AML-193 (cell line): ENCODE data around the gene SMYD5.
"Not testable (repeated sequence)": the region's sequence is repeated elsewhere in the genome, so short reads cannot be mapped to it uniquely, and the experiment has no call there.

Source experiments
- DNase-seq, 2 experiments: peaks; one replicate each; lab custom pipeline; 2025; lab: John Stamatoyannopoulos, UW

Gene SMYD5

DNA sequence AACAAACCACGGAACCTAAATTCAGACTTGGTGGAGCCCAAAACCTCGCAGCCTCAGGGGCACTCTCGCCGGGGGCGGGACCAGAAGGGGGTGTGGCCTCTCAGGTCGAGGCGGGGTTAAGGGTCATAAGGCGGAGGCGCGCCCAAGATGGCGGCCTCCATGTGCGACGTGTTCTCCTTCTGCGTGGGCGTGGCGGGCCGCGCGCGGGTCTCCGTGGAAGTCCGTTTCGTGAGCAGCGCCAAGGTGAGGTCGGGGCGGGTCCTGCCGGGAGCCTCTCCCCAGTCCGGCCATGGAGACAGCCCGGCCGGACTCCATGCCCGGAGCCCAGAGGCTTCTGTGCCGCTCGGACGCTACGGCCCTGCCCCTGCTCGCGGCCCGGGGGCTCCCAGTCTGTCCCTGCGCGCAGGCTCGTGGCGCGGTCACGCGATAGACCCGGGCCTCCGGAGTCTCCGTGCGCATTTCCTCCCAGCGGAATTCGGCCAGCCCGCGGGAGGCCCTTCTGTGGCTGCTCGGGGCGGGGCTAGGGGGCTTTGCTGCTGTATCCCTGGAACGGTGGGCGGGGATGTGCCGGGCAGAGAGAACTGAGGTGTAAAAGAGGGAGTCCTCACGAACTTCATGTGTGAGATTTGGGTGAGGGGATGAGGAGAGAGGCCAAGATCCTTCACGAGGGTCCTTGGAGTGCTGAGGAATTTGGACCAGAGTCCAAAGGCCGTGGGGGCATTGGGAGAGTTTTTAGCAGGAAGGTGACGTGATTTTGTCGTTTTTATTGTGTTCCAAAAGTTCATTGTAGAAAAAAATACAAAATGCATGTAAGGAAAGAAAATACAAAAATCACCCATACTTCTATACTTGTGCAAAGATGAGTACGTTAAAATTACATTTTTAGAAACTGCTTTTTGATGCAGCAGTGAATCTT, at the start of gene SMYD5:
TSS of gene SMYD5 (plus strand) at position 126 of the 916 bp plus-strand sequence. CDS start at position 148, 22 bp downstream.
- peak; percentile 63 to 73 for DNase-seq

DNA sequence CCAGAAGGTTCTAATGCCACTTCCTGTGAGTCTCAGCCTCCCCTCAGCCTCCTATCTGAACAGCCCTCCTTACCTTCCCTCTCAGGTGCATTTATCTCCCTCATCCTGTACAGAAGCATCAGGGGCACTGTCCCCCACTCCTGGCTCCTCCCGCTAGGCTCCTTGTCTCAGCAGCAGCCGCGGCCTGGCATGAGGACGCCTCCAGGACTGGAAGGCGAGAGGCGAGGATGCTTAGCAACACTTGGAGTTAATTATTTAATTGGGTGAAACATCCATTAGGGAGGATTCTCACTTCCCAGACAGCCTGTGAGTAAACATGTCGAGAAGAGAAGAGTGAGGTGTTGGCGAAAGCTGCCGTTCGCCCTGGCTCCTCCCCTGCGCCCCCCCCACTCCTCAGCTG, 48.1 kb upstream of the SMYD5 start:
- DNase-seq = not testable (repeated sequence)

DNA sequence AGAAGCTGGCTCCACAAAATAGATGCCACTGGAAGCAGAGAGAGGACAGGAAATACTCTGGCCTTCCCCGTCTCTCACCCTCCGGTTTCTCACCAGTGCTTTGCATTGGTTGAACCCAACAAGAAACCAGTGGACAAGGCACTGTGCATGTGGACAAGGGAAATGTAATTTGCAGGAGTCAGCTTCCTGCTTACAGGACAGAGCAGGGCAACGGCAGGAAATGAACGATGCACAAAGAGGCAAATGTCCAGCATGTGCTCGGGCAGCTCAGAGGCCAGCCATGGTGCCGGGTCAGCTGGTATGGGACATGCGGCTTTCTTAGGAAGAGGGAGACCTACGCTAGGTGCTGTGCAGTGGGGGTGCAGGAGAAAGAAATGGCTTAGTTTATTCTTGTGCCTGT, 47.2 kb upstream of the SMYD5 start:
- not testable (repeated sequence) for DNase-seq

DNA sequence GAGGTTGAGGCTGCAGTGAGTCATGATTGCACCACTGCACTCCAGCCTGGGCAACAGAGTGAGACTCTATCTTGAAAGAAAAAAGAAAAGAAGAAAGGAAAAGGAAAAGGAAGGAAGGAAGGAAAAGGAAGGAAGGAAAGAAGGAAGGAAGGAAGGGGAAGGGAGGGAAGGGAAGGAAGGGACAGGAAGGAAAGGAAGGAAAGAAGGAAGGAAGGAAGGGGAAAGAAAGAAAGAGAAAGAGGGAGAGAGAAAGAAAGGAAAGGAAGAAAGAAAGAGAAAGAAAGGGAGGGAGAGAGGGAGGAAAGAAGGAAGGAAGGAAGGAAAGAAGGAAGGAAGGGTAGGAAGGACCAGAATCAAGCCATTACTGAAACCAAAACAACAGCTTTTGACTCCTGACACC, 45.7 kb upstream of the SMYD5 start:
- DNase-seq = not testable (repeated sequence)

DNA sequence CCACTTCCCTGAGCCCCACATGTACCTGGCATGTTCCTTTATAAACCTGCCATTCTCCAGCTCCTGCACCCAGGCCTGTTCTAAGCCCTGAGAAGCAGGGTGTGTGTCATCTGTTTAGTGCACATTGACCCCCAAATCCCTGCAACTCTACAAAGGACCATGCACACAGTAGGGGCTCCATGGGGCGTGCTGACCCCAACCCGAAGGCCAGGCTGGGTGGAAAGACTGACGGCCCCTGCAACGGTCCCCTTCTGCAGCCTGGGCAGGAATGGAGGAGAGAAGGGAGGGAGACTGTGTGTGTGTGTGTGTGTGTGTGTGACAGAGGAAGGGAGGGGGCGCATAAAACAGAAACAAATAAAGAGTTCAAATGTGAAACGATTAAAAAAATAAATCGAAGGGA, 43.7 kb upstream of the SMYD5 start:
- DNase-seq = not testable (repeated sequence)

DNA sequence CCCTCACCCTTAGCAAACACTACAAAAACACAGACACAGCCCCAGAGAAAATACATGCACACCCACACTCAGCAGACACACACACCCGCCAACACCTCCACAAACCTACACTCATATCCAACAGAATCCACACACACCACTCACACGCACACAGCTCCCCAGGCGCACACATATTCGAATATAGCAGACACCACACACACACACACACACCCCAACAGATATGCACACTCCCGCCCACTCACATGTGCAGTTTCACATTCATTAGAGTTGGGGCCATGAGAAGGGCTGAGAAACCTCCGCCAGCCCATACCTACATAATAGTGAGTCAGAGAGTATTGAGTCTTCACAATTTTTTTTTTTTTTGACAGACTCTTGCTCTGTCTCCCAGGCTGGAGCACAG, 41.1 kb upstream of the SMYD5 start:
- DNase-seq = no peak

DNA sequence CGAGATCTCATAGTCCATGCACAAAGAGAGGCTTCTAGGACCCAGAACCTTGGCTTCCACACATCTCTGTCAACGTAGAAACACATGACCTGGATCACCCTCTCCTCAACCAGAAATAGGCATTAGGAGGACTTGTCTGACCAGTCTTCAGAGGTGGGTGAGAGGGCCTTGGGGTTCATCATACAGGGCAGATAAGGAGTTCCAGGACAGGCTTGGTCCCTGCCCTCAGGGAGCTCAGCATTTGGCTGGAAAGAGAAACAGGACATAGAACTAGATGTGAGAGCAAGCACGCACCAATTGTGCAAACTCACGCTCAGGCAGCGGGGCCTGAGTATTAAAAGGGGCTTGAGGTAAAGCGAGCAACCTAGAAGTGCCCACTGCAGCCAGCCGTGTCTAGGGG, 40.3 kb upstream of the SMYD5 start:
- no peak for DNase-seq

DNA sequence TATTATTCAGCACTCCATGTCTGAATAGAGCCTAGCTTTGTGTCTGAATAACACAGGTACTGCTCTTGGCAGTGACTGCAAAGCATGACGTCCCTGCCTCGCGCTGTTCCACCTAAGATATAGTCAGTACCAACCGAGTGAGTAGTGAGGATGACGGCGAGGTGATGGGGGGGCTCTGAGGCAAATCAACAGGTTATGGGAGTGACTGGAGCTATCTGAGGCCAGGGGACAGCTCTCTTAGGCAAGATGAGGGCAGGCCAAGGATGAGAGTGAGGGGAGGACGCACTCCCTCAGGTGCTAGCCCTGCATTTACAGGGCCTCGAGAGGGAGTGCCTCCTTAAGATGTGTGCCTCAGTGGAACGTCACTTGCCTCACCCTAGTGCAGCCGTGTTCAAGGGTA, 39.8 kb upstream of the SMYD5 start:
- no peak for DNase-seq

DNA sequence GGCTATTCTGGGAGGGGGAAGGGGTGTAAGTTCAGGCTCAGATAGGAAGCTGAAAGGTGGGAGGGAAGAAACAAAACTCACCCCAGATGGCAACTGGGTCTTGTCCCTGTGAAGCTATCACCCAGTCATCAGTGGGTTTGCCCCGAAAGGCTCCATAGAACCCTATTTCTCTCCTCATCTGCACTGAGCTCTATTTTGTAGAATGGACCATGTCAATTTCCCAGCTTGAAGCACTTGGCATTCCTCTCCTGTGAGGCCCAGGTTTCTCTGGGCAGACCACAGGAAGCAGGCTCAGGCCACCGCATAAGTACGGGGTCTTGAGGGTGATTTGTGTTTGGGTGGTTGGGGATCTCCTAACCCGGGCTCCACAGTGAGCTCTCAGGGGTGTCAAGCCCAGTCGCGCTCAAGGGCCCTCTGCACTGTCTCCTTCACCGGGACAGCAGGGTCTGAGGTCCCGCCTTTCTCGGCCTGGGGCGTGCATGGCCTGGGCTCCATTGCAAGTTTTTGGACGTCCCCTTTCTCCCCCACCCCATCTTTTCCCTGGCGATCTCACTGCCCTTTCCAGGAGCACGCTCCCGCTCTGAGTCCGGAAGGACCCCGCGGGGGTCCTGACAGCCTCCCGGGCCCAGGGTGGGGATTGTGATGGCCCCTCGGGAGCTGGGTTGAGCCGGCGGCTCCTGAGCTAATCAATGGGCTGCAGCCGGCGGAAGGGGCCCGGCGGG, 38.9 kb upstream of the SMYD5 start:
- DNase-seq = no peak

DNA sequence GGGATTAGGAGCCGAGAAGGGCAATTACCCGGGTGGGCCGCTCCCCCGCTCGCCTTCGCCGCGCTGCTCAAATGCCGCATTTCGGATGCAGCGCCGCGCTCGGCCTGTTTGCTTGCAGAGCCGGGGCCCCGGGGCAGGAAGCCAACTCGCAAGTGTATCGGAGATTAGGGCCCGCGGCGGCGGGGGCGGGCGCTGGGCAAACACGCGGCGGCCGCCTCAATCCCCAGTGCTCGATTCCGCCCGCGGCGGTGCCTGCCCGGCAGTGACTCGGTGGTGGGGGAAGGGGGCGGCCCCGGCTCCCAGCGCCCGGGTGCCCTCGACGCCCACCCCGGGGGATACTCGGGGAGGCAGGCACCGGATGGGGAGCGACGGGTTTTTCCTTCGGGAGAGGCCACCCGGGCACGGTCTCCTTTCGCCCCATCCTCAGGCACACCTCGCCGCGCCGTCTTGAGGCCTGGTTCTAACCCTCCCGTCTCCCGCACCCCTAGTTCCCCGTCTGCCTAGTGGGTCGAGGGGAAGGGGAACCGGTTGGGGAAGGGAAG, 38.3 kb upstream of the SMYD5 start:
- peak; percentile 52 to 62 for DNase-seq

DNA sequence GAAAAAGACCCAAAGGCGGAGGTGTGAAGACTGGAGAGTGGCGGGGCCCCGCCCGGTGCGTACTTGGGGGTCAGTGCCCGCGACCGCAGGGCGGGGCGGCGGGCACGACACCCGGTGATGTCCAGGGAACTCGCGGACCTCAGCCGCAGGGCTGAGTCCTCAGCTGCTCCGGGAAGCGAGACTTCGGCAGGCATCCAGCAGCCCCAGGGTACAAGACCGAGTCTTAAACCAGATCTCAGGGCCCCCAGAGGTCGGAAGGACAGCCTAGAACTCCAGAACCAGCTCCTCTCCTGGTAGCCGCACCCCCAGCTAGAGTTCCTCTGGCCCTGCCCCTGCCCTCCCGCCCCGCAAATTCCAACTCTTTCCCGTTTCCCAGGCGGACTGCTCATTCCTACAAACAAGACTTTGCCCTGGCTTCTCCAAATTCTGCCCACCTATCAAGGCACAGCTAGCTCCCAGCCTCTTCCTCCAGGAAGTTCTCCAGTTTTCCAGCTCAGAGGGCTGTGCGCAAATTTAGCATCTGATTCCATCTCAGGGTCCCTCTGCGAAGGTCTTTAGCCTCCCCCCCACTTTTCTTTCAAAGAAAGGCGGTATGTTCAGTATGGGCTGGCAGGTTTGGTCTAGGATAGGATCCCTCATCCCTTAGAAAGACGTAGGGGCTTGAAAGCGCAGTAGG, 37.7 kb upstream of the SMYD5 start:
- no peak for DNase-seq

DNA sequence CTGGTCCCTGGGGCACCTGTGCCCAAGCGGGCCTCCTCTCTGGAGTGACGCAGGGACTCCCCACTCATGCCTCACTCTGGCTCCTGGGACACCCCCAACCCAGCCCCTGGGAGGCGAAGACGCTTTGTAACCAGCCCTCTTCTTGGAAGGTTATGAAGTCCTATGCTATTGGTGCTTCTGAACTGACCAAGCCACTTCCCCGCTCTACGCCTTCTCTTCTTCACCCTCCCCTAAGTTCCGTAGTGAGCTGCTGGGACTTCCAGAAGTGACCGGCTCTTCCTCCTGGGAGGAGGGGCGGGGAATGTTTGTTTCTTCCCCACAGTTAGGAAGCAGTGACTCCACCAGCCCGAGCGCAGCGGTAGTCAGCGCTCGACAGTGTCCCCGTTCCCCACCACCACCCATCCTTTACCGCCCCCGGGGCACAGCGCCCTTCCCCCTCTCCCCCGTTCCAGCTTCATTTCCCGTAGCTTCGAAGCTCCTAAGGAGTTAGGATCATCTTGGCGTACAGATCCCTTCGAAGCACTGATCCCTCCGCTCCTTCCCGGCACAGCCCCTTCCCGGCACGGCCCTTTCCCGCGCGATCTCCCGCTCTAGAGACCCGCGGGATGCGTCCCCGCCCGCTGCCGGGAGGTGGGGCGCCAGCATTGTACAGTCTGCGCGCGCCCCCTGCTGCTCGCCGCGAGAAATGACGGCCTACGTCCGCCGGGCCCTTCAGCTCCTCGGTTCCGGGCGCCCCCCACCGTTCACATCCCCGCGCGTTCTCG, 37.0 kb upstream of the SMYD5 start:
- DNase-seq = peak; percentile 78 to 81

DNA sequence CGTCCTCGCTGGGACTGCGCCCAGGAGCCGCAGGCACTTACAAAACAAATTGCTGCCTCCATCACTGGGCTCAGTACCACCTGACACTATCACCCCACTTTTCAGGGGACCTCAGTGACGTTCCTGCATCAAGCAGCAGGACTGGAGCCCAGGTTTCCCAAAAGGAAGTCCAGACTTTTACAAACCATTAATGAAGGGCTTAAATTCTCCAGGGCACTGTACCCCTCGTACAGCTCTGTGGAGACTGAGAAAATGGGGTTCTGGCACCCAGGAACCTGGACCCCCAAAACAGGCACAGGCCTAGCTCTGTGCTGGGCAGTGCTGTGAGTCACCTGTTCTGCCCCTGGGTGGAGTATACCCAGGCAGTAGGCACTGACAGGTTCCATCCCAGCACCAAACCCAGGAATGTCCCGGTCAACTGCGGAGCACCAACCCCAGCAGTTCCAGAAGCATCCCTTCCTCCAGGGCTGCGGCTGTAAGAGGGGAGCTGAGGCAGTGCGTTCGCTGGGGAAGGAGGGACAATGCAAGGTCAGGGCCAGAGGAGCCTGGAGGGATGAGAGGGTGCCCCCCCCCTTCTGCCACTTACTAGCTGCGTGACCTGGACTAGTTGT, 36.3 kb upstream of the SMYD5 start:
- DNase-seq = no peak

DNA sequence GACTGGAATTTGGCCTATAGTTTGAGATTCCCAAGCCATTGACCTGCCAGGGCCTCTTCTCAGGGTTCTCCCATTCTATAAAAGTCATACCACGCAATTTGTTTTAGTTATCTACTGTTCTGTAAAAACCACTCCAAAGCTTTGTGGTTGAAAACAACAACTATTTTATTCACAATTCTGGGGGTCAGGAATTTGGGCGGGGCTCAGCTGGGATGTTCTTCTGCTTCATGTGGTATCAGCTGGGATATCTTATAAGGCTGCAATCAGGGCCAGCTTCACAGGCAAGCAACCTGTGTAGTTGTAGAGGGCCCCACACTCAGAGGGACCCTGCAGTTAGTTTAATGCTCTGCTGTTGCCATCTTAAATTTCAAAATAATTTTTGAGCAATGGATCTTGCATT, 28.1 kb upstream of the SMYD5 start:
- DNase-seq = no peak

DNA sequence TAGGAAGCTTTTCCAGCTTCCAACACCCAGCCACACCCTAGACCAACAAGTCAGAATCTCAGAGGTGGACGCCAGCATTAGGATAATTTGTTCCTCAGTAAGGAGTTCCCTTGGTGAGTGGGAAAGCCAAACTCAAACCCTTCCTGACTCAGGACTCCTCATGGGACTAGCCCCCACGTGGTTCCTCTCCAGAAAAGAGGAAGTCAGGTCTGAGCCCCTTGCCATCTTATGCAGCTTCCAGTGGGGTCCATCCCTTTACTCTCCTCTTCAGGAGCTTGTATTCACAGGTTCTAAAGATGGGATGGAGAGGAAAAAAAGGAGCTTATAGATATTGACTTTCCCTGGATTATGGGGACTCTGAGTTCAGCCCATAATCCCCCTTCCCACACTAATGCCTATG, 26.5 kb upstream of the SMYD5 start:
- no peak for DNase-seq

DNA sequence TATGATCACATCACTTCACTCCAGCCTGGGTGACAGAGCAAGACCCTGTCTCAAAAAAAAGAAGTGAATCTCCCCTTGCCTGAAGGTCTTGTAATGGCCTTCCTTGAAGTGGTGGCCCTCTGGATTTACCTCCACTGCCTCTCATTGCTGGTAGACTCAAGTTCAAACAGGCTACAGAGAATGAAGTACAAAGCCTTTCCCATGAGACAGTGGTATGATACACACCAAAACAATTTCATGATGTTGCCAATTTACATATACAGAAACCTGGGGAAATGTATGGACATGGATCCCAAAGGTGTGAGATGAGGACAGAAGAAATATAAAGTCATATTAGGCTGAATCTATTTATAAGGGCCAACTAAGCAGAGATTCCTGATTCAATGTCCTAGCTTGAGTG, 16.5 kb upstream of the SMYD5 start:
- no peak for DNase-seq

DNA sequence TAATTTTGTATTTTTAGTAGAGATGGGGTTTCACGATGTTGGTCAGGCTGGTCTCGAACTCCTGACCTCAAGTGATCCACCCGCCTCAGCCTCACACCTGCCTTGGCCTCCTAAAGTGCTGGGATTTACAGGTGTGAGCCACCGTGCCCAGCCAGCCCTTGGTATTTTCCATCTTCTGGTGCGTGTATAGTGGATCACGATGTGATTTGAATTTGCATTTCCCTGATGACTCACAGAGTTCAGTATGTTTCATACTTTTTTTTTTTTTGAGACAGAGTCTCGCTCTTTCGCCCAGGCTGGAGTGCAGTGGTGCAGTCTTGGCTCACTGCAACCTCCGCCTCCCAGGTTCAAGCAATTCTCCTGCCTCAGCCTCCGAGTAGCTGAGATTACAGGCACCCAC, 13.8 kb upstream of the SMYD5 start:
- DNase-seq = not testable (repeated sequence)

DNA sequence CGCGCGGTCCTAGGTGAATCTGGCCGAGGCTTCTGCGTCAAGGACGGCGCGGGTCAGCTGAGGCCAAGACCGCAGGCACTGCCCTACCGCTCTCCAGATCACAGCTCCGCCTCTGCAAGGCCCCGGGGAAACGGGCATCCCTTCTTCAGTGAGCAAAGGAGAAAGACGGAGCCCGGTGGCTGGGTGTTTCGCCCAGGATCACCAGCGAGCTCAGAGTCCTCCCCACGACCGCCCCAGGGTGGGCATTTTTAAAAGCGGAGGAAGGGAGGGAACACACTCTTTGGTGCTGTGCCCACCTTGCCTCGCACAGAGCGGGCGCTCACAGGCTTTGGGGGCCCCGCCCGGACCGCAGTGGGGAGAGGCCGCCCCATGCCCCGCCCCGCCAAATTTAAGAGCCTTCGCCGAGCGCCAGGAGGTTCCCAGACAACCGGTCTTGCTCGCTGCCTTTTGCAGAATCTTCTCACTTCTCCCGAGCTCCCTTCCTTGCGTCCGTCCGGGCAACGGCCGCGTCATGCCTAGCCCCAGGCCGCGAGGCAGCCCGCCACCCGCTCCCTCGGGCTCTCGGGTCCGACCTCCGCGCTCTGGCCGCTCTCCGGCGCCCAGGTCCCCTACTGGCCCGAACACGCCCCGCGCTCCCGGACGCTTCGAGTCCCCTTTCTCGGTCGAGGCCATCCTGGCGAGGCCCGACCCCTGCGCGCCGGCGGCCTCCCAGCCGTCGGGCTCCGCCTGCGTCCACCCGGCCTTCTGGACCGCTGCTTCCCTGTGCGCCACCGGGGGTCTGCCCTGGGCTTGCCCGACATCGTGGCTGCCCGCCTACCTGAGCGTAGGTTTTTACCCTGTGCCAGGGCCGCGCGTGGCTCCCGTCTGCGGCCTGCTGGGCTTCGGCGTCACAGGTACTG, 11.6 kb upstream of the SMYD5 start, which contains the start of gene NOTO:
TSS of gene NOTO (plus strand) at position 419 of the 899 bp plus-strand sequence. CDS start at position 512, 93 bp downstream.
- no peak for DNase-seq

DNA sequence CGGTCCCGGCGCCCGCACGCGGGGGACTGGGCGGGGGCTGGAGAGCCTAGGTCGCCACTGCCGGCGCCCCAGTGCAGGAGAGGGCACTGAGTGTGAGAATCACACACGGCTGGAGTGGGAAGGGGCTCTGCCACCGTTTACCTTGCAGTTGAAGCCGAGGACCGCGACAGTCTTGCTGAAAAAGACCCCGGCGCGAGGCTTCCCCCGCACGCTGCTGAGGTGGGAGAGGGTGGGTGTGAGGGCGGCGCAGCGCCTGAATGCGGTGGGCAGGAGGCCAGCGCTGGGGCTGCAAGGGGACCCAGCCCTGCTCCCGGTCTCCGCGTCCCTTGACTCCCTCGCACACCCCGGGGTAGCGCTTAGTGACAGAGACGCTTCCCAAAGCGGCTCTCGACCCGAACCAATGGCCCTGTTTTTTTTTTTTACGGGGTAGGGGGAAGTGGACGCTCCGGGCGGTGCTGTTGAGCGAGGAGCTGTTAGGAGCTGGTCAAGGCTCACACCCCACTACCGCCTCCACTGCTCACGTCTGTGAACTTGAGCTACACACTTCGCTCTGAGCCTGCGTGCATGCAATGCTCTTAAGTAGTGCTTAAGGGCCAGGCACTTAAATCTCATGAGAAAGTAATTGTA, 10.9 kb upstream of the SMYD5 start:
- DNase-seq = no peak
